Amniotic epithelial cell (primary cell): ENCODE results near the gene IL1RN.
"Not testable (repeated sequence)": the region's sequence is repeated elsewhere in the genome, so short reads cannot be mapped to it uniquely, and the experiment has no call there.

Experiments used
- DNase-seq: peaks from one replicate; pipeline ENCODE4 v3.0.0-alpha.2; 2010; ENCODE audit warnings: low read depth

Gene IL1RN

GRCh38 chr2:113126845-113127645 is at the start of gene IL1RN:
Gene IL1RN, plus strand, starts transcription at chr2:113127598. Its CDS starts 27 bp downstream, at chr2:113127625.
- no peak for DNase-seq

GRCh38 chr2:113077921-113078320 is 49.5 kb upstream of the IL1RN start:
- DNase-seq: no peak

- DNase-seq: no peak
Observed at GRCh38 chr2:113078350-113078839, 49.0 kb upstream of the IL1RN start.

GRCh38 chr2:113079131-113079530 is 48.3 kb upstream of the IL1RN start:
- no peak for DNase-seq

- DNase-seq: peak; percentile 5
Observed at GRCh38 chr2:113080134-113080533, 47.3 kb upstream of the IL1RN start.

- no peak for DNase-seq
Observed at GRCh38 chr2:113081488-113082210, 45.7 kb upstream of the IL1RN start.

GRCh38 chr2:113083296-113083695 is 44.1 kb upstream of the IL1RN start:
- no peak for DNase-seq

- DNase-seq: peak; percentile 3
Observed at GRCh38 chr2:113084249-113085000, 43.0 kb upstream of the IL1RN start.

- DNase-seq: no peak
Observed at GRCh38 chr2:113085542-113085941, 41.9 kb upstream of the IL1RN start.

GRCh38 chr2:113088213-113088992 is 39.0 kb upstream of the IL1RN start:
- DNase-seq: no peak

GRCh38 chr2:113089916-113090315 is 37.5 kb upstream of the IL1RN start:
- DNase-seq: no peak

GRCh38 chr2:113091231-113091896 is 36.0 kb upstream of the IL1RN start:
- no peak for DNase-seq

- DNase-seq: no peak
Observed at GRCh38 chr2:113092864-113093612, 34.4 kb upstream of the IL1RN start.

GRCh38 chr2:113093613-113093977 is 33.8 kb upstream of the IL1RN start:
- DNase-seq: no peak

- not testable (repeated sequence) for DNase-seq
Observed at GRCh38 chr2:113096306-113096705, 31.1 kb upstream of the IL1RN start.

GRCh38 chr2:113096842-113097618 is 30.4 kb upstream of the IL1RN start:
- DNase-seq: not testable (repeated sequence)

GRCh38 chr2:113098041-113098440 is 29.4 kb upstream of the IL1RN start:
- no peak for DNase-seq

- DNase-seq: no peak
Observed at GRCh38 chr2:113098532-113098931, 28.9 kb upstream of the IL1RN start.

- DNase-seq: no peak
Observed at GRCh38 chr2:113102133-113102532, 25.3 kb upstream of the IL1RN start.

- no peak for DNase-seq
Observed at GRCh38 chr2:113103277-113103676, 24.1 kb upstream of the IL1RN start.
